Activated T-cell treated with anti-CD3 and anti-CD28 coated beads, Interleukin-2, amount 50 U/mL, for 24 hours (primary cell): ENCODE measurements around the gene ARHGAP4.

ENCODE experiments used
- DNase-seq: peaks from one replicate; pipeline ENCODE4 v3.0.0-alpha.2; 2020
- H3K27ac Mint-ChIP-seq: 2 replicates; pipeline ENCODE4 v1.8.0; 2020; ENCODE audit warnings: mild to moderate bottlenecking, mixed read lengths
- H3K27me3 Mint-ChIP-seq: 2 replicates; pipeline ENCODE4 v1.8.0; 2020; ENCODE audit warnings: mixed read lengths
- H3K36me3 Mint-ChIP-seq: 2 replicates; pipeline ENCODE4 v1.8.0; 2020; ENCODE audit warnings: low read depth, mixed read lengths
- H3K4me1 Mint-ChIP-seq: 2 replicates; pipeline ENCODE4 v1.8.0; 2020; ENCODE audit warnings: low read depth, mixed read lengths
- H3K4me3 Mint-ChIP-seq: 2 replicates; pipeline ENCODE4 v1.8.0; 2020; ENCODE audit warnings: mild to moderate bottlenecking, moderate library complexity, mixed read lengths
- H3K9me3 Mint-ChIP-seq: 2 replicates; pipeline ENCODE4 v1.8.0; 2020; ENCODE audit warnings: mixed read lengths

The ARHGAP4 gene

DNA sequence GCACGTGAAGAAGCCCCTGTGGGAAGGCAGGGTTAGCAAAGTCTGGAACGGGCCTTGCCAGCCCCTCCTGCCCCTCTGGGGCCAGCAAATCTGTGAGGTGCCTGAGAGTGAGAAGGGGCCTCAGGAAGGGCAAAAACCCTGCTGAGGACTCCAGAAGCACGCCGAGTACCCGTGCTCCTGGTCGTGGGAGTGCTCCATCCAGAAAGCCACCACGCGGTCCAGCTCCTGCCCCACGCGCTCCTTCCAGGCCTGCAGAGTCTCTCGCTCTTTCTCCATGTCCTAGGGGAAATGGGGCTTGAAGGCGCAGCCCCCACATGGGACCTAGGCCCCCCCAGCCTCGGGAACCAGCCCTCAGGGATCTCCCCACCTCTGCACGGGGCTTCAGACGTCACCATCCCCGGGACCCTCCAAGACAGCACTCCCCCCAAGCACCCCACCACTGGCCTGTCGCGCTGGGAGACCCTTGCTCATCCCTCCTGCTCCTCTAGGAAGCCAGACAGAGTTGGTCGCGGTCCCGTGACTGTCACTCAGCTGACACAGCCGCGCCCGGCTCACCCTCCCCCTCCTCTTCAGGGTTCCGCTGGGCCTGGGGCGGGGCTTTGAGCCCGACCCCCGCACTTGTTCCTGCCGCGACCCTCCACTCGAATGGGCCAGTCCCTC is 18.2 kb upstream of the ARHGAP4 start, which contains the start of gene RENBP:
Gene RENBP, minus strand, starts transcription at position 504 of the 660 bp plus-strand sequence. Its CDS starts 33 bp downstream, at position 471.
- peaks cover 29% of the 10 kb centered on the region for H3K4me1 Mint-ChIP-seq
- H3K27ac Mint-ChIP-seq = peak within 1 kb of the TSS; percentile 81
- peaks cover 25% of the 10 kb centered on the region for H3K36me3 Mint-ChIP-seq
- H3K27me3 Mint-ChIP-seq = peaks cover 19% of the 10 kb centered on the region
- H3K4me3 Mint-ChIP-seq = peak within 1 kb of the TSS; percentile 80
- H3K9me3 Mint-ChIP-seq = no peaks in the 10 kb centered on the region
- DNase-seq = no peak

- H3K27ac Mint-ChIP-seq = peak overlapping the region; percentile 83
Observed at GRCh38 chrX:153941336-153942252, 15.5 kb upstream of the ARHGAP4 start.

DNA sequence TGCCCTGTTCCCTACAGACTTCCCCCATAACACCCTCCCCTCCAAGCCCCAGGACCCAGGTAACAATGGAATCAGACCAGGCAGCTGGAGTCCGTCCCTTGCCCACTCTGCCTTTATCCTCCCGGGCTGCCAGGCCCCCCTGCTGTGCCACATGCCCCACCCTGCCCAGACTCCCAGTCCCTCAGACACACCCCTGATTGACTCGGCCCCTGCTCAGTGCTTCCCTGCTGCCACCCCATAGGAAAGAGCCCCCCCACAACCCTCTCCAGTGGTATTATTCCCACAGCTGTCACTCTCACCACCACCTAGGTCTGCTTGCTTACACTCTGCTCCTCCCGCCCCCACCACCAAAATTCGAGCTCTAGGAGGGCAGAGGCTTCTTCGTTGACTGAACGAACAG is 13.5 kb upstream of the ARHGAP4 start:
- Mint-ChIP-seq H3K9me3 (no peaks in the 10 kb centered on the region), H3K36me3 (peaks cover 6% of the 10 kb centered on the region), H3K27ac (no peak overlapping the region), H3K4me1 (peaks cover 25% of the 10 kb centered on the region), H3K4me3 (no peak overlapping the region), H3K27me3 (peaks cover 26% of the 10 kb centered on the region)
- no peak for DNase-seq

More at GRCh38 chrX:153941336-153942252, 15.5 kb upstream of the ARHGAP4 start:
- Mint-ChIP-seq H3K36me3 (peaks cover 6% of the 10 kb centered on the region), H3K27me3 (peaks cover 24% of the 10 kb centered on the region), H3K4me3 (peak overlapping the region; percentile 69), H3K4me1 (peaks cover 19% of the 10 kb centered on the region), H3K9me3 (no peaks in the 10 kb centered on the region)
- no peak for DNase-seq

- Mint-ChIP-seq H3K9me3 (no peaks in the 10 kb centered on the region), H3K27me3 (peaks cover 21% of the 10 kb centered on the region), H3K27ac (peak overlapping the region; percentile 15), H3K36me3 (peaks cover 15% of the 10 kb centered on the region), H3K4me3 (no peak overlapping the region), H3K4me1 (peaks cover 21% of the 10 kb centered on the region)
- DNase-seq = no peak
Observed at GRCh38 chrX:153938226-153938786, 12.2 kb upstream of the ARHGAP4 start.

DNA sequence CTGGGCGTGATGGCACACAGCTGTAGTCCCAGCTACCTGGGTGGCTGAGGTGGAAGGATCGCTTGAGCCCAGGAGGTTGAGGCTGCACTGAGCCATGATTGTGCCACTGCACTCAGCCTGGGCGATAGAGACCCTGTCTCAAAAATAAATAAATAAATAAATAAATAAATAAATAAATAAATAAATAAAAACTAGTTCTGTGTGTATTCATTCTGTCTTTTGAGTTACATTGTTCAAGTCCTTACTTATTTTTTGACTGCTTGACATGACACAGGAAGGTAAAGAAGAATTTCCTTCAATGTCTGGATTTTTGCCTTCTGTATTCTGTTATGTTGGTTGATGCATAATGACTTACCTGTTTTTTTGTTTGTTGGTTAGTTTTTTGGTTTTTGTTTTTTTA is 11.0 kb upstream of the ARHGAP4 start:
- Mint-ChIP-seq H3K36me3 (peaks cover 27% of the 10 kb centered on the region), H3K4me1 (peaks cover 23% of the 10 kb centered on the region), H3K27me3 (peaks cover 19% of the 10 kb centered on the region), H3K27ac (no peak overlapping the region), H3K9me3 (no peaks in the 10 kb centered on the region), H3K4me3 (no peak overlapping the region)
- no peak for DNase-seq

DNA sequence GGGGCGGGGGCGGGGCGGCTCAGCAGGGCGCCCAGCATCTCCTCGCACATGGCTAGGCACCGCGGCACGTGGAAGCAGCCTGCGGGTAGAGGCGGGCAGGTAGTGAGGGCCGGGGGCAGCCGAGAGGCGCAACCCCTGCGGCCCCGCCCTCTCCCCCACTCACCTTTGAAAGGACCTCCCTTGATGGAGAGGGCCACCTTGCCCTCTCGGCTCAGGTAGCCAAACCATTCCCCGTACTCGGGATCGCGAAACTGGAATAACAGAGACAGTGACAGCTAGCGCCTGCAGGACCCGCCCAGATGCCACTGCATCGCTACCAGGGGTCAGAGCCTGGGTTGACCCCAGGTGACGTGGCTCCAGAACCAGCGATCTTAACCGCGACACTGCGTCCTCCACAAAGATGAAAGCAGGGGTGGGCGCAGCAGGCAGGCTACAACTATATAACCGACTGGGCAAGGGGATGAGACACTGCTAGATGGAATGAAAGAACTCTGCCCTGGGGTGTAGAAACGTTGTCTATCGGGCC is 9.3 kb upstream of the ARHGAP4 start:
- peak overlapping the region; percentile 74 for H3K27ac Mint-ChIP-seq
- DNase-seq = no peak
- peaks cover 13% of the 10 kb centered on the region for H3K27me3 Mint-ChIP-seq
- H3K4me3 Mint-ChIP-seq = peak overlapping the region; percentile 71
- peaks cover 41% of the 10 kb centered on the region for H3K36me3 Mint-ChIP-seq
- peaks cover 28% of the 10 kb centered on the region for H3K4me1 Mint-ChIP-seq
- no peaks in the 10 kb centered on the region for H3K9me3 Mint-ChIP-seq

DNA sequence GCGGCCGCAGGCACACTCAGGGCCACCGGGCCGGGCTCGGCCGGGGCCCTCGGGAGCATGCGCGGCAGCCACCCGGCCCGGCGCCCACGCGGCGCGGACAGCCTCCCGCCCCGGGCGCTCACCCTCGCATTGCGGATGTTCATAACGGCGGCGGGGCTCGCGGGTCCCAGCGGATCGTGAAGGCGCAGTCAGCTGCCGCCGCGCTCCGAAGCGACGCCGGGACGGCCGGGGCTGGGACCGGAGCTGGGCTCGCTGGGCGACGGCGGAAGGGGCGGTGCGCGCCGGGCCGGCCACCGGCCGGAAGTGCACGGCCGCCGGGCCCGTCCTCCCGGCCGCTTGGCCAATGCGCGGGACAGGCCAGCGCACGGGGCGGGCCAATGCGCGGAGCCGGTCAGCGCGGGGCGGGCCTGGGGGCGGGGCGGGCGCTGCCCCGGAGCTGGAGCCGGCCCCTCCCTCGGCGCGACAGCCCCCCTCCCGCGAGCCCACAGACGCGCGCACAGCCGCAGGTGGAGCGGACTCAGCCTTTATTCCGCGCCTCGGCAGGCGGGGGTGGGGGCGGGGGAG is 8.8 kb upstream of the ARHGAP4 start, which contains the start of gene NAA10:
Gene NAA10, minus strand, starts transcription at position 276 of the 564 bp plus-strand sequence. Its CDS starts 133 bp downstream, at position 143.
- H3K4me1 Mint-ChIP-seq = peaks cover 31% of the 10 kb centered on the region

DNA sequence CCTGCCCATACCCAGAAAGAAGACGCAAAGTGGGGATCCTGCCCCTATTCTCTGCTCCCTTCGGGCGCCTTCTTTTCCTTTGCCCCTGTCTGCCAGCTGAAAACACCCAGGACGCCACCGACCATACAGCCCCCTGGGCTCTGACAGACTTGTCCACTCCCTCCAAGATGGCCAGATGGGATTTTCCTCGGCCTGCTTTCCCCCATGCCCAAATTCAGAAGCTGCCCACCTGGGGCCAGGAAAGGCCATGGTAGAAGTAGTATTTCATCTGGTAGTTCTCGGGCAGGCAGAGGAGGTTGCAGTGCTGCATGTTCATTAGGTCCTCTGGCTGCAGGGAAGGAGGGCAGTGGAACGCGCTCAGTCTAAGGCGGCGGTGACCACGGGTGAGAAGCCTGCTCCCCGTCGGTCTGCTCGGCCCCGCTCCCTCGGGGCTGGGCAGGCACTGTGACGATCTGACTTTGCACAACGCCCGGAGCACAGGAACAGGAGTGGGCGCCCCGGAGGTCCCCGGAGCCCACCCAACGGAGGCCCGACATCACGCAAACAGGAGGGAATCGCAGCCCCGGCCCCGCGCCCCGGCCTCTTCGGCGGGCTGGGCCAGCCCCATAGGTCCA is 8.2 kb upstream of the ARHGAP4 start:
- H3K27ac Mint-ChIP-seq = peak overlapping the region; percentile 77
- peak overlapping the region; percentile 91 for H3K4me3 Mint-ChIP-seq
- H3K36me3 Mint-ChIP-seq = peaks cover 52% of the 10 kb centered on the region
- peaks cover 37% of the 10 kb centered on the region for H3K4me1 Mint-ChIP-seq
- peaks cover 10% of the 10 kb centered on the region for H3K27me3 Mint-ChIP-seq
- no peaks in the 10 kb centered on the region for H3K9me3 Mint-ChIP-seq
- peak; percentile 60 for DNase-seq

More for the DNA sequence above, 8.8 kb upstream of the ARHGAP4 start, which contains the start of gene NAA10:
- Mint-ChIP-seq H3K36me3 (peaks cover 46% of the 10 kb centered on the region), H3K4me3 (peak within 1 kb of the TSS; percentile 91), H3K9me3 (no peaks in the 10 kb centered on the region), H3K27ac (peak within 1 kb of the TSS; percentile 77), H3K27me3 (peaks cover 10% of the 10 kb centered on the region)
- DNase-seq = peak; percentile 82

GRCh38 chrX:153933748-153934147 is 7.7 kb upstream of the ARHGAP4 start:
- Mint-ChIP-seq H3K9me3 (no peaks in the 10 kb centered on the region), H3K4me1 (peaks cover 42% of the 10 kb centered on the region), H3K36me3 (peaks cover 57% of the 10 kb centered on the region)

DNA sequence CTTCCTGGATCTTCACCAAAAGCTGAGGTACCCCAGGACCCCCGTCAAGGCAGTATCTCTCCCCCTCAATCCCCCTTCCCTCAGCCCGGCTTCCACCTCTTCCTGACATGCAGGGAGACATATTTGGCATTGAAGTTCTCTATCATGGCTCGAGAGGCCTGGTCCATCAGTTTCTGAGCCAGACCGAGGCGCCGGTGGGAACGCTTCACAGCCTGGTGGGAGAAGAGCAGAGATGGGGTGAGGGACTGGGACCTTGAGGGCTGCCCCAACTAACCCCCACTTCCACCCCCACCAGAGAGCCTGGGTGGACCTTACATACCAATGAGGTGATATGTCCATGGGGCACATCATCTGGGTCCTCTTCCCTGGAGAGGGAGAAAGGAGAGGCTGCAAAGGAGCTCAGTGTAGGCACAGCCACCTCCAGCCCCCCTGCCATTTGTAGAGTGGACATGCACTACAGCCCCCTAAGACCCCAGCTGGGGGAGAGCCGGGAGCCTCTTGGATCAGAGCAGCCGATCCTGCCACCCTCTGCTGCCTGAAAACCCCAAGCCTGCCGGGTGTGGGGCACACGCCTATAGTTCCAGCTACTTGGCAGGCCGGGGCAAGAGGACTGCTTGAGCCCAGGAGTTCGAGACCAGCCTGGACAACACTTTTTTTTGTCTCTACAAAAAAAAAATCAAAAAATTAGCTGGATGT is 6.3 kb upstream of the ARHGAP4 start:
- H3K36me3 Mint-ChIP-seq = peaks cover 61% of the 10 kb centered on the region
- H3K4me3 Mint-ChIP-seq = peak overlapping the region; percentile 91
- peak overlapping the region; percentile 81 for H3K27ac Mint-ChIP-seq
- H3K27me3 Mint-ChIP-seq = peaks cover 7% of the 10 kb centered on the region
- DNase-seq = no peak
- H3K4me1 Mint-ChIP-seq = peaks cover 43% of the 10 kb centered on the region
- H3K9me3 Mint-ChIP-seq = no peaks in the 10 kb centered on the region

More at GRCh38 chrX:153933748-153934147, 7.7 kb upstream of the ARHGAP4 start:
- no peak for DNase-seq
- H3K4me3 Mint-ChIP-seq = peak overlapping the region; percentile 91
- H3K27ac Mint-ChIP-seq = peak overlapping the region; percentile 77
- peaks cover 10% of the 10 kb centered on the region for H3K27me3 Mint-ChIP-seq

DNA sequence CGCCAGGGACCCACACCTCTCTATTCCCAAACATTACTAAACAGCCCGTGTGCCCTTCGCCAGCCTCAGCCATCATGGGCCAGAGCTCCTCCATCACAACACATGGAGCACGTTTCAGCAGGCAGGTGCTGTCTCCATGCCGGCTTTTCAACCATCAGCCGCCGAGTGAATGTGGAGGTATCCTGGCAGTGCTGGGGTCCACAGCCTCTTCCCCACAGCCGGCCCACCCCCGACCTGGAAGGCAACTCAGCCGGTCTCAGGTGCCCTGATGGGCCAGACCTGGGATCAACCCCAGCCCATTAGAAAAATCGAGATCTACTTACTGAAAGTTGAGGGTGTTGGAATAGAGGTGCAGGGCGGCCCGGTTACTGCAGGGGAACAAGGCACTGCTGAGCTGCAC is 5.7 kb upstream of the ARHGAP4 start:
- no peak for DNase-seq
- Mint-ChIP-seq H3K27me3 (peaks cover 6% of the 10 kb centered on the region), H3K36me3 (peaks cover 61% of the 10 kb centered on the region), H3K4me1 (peaks cover 50% of the 10 kb centered on the region), H3K27ac (peak overlapping the region; percentile 81), H3K9me3 (no peaks in the 10 kb centered on the region), H3K4me3 (peak overlapping the region; percentile 0)

DNA sequence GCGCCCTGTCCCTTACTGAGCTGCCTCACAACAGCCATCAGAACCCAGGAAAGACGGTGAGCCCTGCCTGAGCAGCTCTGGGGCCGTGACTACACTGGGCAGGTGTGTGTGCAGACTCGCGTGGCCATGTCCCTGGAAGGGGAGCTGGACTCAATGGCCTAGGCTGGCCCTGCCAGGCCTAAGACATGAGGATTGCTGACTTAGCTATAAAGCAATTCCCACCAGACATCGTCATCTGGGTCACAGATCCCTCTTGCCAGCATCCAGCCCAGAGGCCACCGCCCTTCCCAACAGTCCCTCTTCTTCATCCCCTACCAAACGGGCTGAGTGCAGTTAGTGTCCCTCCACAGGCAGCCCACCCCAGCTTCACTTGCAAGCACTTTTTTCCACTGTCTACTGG is 5.1 kb upstream of the ARHGAP4 start:
- DNase-seq = no peak
- Mint-ChIP-seq H3K36me3 (peaks cover 61% of the 10 kb centered on the region), H3K27me3 (peaks cover 3% of the 10 kb centered on the region), H3K27ac (peak overlapping the region; percentile 81), H3K9me3 (no peaks in the 10 kb centered on the region), H3K4me3 (no peak overlapping the region), H3K4me1 (peaks cover 52% of the 10 kb centered on the region)
